ENCODE results near the gene TRPM4. TPM values are rescaled to one million over a fixed set of nuclear protein-coding genes. Genes with fewer than 3 reads are reported as not detected.

TRPM4 gene
- total RNA-seq, 1 experiment from 2014 or later: 30.0 TPM

- H3K79me2 ChIP-seq (ENCODE audit: low read length): no peaks in the 10 kb centered on the region
- no peak overlapping the region for H3K9ac ChIP-seq (ENCODE audit: low read length)
- intact Hi-C loops (cut with micrococcal nuclease): no loop called here
- H3K27me3 ChIP-seq (ENCODE audit: low read length): peaks cover 25% of the 10 kb centered on the region; the same call in 1 of the 2 replicates
- no peaks in the 10 kb centered on the region for H3K9me2 ChIP-seq (replicated peaks; ENCODE audit: low read length)
- no TSS peak for BruUV-seq (replicated peaks)
- ChIA-PET CTCF (no interaction called here), POLR2A (ENCODE audit: unreplicated experiment) (no interaction called here)
- no peak overlapping the region for H3K4me2 ChIP-seq (ENCODE audit: low read length)
- DNase-seq: no peak
- no peaks in the 10 kb centered on the region for H3K9me3 ChIP-seq (ENCODE audit: low read length)
- no peak overlapping the region for H2AFZ ChIP-seq (ENCODE audit: low read length)
- no peak overlapping the region for H3K4me3 ChIP-seq (ENCODE audit: low read length)
- H3K36me3 ChIP-seq (ENCODE audit: low read depth, low read length): no peaks in the 10 kb centered on the region
- no peaks in the 10 kb centered on the region for H4K20me1 ChIP-seq (ENCODE audit: low read length)
- no peak for ATAC-seq
- no peaks in the 10 kb centered on the region for H3K4me1 ChIP-seq (ENCODE audit: insufficient read depth, low read length)
- no peaks in the 10 kb centered on the region for H3F3A ChIP-seq (ENCODE audit: low read length, unreplicated experiment)
- H3K27ac ChIP-seq (ENCODE audit: low read length): no peak overlapping the region
- no peak for TF ChIP-seq CTCF (conservative IDR thresholded peaks at IDR 0.05; ENCODE audit: low read depth, low read length)
- TF ChIP-seq EZH2 (IDR thresholded peaks at IDR 0.05; ENCODE audit: low read length, unreplicated experiment): no peak
- no peak for TF ChIP-seq EZH2phosphoT487 (IDR thresholded peaks at IDR 0.05; ENCODE audit: borderline replicate concordance, low read length)
Measured at GRCh38 chr19:49247676-49248075, 90.1 kb downstream of the TRPM4 start.

DNA sequence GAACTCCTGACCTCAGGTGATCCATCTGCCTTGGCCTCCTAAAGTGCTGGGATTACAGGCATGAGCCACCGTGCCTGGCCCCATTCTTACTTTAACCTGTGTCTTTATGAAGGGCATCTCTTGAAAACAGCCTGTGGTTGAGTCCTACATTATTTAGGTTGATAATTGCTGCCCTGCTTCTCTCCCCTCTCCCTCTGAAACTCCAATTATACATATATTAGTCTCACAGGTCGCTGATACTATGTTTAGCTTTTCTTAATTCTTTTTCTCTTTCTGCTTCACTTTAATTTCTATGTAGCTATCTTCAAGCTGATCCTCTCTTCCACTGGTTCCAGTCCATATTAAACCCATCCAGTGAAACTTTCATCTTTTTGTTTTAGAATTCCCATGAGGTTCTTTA, 92.3 kb downstream of the TRPM4 start:
- CTCF ChIA-PET: no interaction called here
- Histone ChIP-seq H3K9me2 (replicated peaks; ENCODE audit: low read length) (no peaks in the 10 kb centered on the region), H3K4me2 (ENCODE audit: low read length) (no peak overlapping the region), H3K36me3 (ENCODE audit: low read depth, low read length) (no peaks in the 10 kb centered on the region), H4K20me1 (ENCODE audit: low read length) (no peaks in the 10 kb centered on the region), H3K79me2 (ENCODE audit: low read length) (no peaks in the 10 kb centered on the region), H3K9ac (ENCODE audit: low read length) (no peak overlapping the region), H3F3A (ENCODE audit: low read length, unreplicated experiment) (no peaks in the 10 kb centered on the region), H2AFZ (ENCODE audit: low read length) (no peak overlapping the region), H3K4me3 (ENCODE audit: low read length) (no peak overlapping the region), H3K9me3 (ENCODE audit: low read length) (no peaks in the 10 kb centered on the region), H3K27ac (ENCODE audit: low read length) (no peak overlapping the region), H3K4me1 (ENCODE audit: insufficient read depth, low read length) (no peaks in the 10 kb centered on the region), H3K27me3 (ENCODE audit: low read length) (peaks cover 25% of the 10 kb centered on the region; the same call in 1 of the 2 replicates)
- DNase-seq (no peak), ATAC-seq (no peak)
- TF ChIP-seq EZH2phosphoT487 (IDR thresholded peaks at IDR 0.05; ENCODE audit: borderline replicate concordance, low read length): no peak
- no peak for TF ChIP-seq CTCF (conservative IDR thresholded peaks at IDR 0.05; ENCODE audit: low read depth, low read length)
- TF ChIP-seq EZH2 (IDR thresholded peaks at IDR 0.05; ENCODE audit: low read length, unreplicated experiment): no peak
- intact Hi-C loops (cut with micrococcal nuclease): no loop called here
- POLR2A ChIA-PET (ENCODE audit: unreplicated experiment): no interaction called here
- no TSS peak for BruUV-seq (replicated peaks)

DNA sequence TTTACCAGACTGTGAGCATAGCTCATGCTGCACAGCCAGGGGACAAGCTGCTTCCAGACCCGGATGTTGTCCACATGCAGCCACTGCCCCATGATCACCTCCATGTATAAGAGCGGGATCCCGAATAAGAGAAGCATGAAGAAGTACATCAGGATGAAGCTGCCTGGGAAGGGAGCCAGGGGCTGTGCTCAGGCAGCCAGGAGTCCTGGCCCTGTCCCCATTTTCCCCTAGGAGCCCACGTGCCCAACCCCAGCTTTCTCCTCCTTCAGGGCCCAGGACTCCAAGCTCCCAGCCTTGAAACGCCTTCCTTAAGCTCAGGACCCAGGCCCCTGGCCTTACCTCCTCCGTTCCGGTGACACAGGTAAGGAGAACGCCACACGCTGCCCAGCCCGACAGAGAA, 98.1 kb downstream of the TRPM4 start:
- Histone ChIP-seq H2AFZ (ENCODE audit: low read length) (no peak overlapping the region), H3K4me1 (ENCODE audit: insufficient read depth, low read length) (no peaks in the 10 kb centered on the region), H3F3A (ENCODE audit: low read length, unreplicated experiment) (no peaks in the 10 kb centered on the region), H3K9ac (ENCODE audit: low read length) (no peak overlapping the region), H3K36me3 (ENCODE audit: low read depth, low read length) (no peaks in the 10 kb centered on the region), H3K4me3 (ENCODE audit: low read length) (no peak overlapping the region), H3K9me2 (replicated peaks; ENCODE audit: low read length) (no peaks in the 10 kb centered on the region), H4K20me1 (ENCODE audit: low read length) (no peaks in the 10 kb centered on the region), H3K27me3 (ENCODE audit: low read length) (peaks cover 31% of the 10 kb centered on the region; the same call in 1 of the 2 replicates), H3K9me3 (ENCODE audit: low read length) (peaks cover 11% of the 10 kb centered on the region; the same call in 1 of the 2 replicates), H3K27ac (ENCODE audit: low read length) (no peak overlapping the region), H3K79me2 (ENCODE audit: low read length) (no peaks in the 10 kb centered on the region), H3K4me2 (ENCODE audit: low read length) (no peak overlapping the region)
- CTCF ChIA-PET: no interaction called here
- BruUV-seq (replicated peaks): no TSS peak
- TF ChIP-seq EZH2 (IDR thresholded peaks at IDR 0.05; ENCODE audit: low read length, unreplicated experiment): no peak
- TF ChIP-seq CTCF (conservative IDR thresholded peaks at IDR 0.05; ENCODE audit: low read depth, low read length): no peak
- no peak for TF ChIP-seq EZH2phosphoT487 (IDR thresholded peaks at IDR 0.05; ENCODE audit: borderline replicate concordance, low read length)
- DNase-seq (no peak), ATAC-seq (no peak)
- POLR2A ChIA-PET (ENCODE audit: unreplicated experiment): no interaction called here
- intact Hi-C loops (cut with micrococcal nuclease): no loop called here

Data from PC-3 (cell line).